ENCODE results near the gene MUC15. TPM values are rescaled to one million over a fixed set of nuclear protein-coding genes. Genes with fewer than 3 reads are reported as not detected.

MUC15 gene, protein sequence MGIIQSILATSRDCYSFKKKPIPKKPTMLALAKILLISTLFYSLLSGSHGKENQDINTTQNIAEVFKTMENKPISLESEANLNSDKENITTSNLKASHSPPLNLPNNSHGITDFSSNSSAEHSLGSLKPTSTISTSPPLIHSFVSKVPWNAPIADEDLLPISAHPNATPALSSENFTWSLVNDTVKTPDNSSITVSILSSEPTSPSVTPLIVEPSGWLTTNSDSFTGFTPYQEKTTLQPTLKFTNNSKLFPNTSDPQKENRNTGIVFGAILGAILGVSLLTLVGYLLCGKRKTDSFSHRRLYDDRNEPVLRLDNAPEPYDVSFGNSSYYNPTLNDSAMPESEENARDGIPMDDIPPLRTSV
- not detected for total RNA-seq (ENCODE audit: unreplicated experiment)
- long read RNA-seq = 0 reads

- Mint-ChIP-seq H3K36me3 (ENCODE audit: unreplicated experiment) (no peaks in the 10 kb centered on the region), H3K27ac (ENCODE audit: unreplicated experiment) (peak within 1 kb of the TSS; percentile 72), H3K4me1 (ENCODE audit: low read depth, unreplicated experiment) (peaks cover 13% of the 10 kb centered on the region), H3K9me3 (ENCODE audit: unreplicated experiment) (peaks cover 1% of the 10 kb centered on the region), H3K4me3 (ENCODE audit: unreplicated experiment) (no peak within 1 kb of the TSS), H3K27me3 (ENCODE audit: unreplicated experiment) (no peaks in the 10 kb centered on the region)
- TF ChIP-seq, protein P1, sequence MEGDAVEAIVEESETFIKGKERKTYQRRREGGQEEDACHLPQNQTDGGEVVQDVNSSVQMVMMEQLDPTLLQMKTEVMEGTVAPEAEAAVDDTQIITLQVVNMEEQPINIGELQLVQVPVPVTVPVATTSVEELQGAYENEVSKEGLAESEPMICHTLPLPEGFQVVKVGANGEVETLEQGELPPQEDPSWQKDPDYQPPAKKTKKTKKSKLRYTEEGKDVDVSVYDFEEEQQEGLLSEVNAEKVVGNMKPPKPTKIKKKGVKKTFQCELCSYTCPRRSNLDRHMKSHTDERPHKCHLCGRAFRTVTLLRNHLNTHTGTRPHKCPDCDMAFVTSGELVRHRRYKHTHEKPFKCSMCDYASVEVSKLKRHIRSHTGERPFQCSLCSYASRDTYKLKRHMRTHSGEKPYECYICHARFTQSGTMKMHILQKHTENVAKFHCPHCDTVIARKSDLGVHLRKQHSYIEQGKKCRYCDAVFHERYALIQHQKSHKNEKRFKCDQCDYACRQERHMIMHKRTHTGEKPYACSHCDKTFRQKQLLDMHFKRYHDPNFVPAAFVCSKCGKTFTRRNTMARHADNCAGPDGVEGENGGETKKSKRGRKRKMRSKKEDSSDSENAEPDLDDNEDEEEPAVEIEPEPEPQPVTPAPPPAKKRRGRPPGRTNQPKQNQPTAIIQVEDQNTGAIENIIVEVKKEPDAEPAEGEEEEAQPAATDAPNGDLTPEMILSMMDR (IDR thresholded peaks at IDR 0.05; ENCODE audit: partially characterized antibody, unreplicated experiment) = no peak
- no peak for DNase-seq
Measured at GRCh38 chr11:26571861-26572654, at the start of gene MUC15. Gene MUC15 (minus strand): TSS chr11:26572263. CDS start chr11:26567094, 5,169 bp downstream.

DNA sequence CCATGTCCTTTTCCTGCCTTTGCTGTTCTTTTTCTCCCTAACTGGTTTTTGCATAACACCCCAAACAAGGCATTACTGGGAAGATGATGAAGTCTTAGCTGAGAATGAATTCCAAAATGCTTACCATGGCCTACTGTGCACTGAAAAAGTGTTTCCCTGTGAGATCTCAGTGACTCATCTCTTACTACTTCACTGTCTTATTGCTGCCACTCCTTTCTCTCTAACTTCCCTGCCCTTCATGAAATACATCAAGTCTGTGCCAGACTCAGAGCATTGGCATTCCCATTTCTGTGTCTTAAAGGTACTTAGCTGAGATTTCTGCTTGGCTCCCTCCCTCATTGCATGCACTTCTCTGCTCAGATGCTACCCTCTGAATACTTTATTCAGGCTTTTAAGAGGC, 49.1 kb upstream of the MUC15 start:
- no peaks in the 10 kb centered on the region for H3K9me3 Mint-ChIP-seq (ENCODE audit: unreplicated experiment)
- H3K4me1 Mint-ChIP-seq (ENCODE audit: low read depth, unreplicated experiment) = peaks cover 4% of the 10 kb centered on the region
- no peaks in the 10 kb centered on the region for H3K36me3 Mint-ChIP-seq (ENCODE audit: unreplicated experiment)
- no peak overlapping the region for H3K4me3 Mint-ChIP-seq (ENCODE audit: unreplicated experiment)
- no peaks in the 10 kb centered on the region for H3K27me3 Mint-ChIP-seq (ENCODE audit: unreplicated experiment)
- DNase-seq = no peak
- TF ChIP-seq, protein P1 (IDR thresholded peaks at IDR 0.05; ENCODE audit: partially characterized antibody, unreplicated experiment) = no peak
- no peak overlapping the region for H3K27ac Mint-ChIP-seq (ENCODE audit: unreplicated experiment)

DNA sequence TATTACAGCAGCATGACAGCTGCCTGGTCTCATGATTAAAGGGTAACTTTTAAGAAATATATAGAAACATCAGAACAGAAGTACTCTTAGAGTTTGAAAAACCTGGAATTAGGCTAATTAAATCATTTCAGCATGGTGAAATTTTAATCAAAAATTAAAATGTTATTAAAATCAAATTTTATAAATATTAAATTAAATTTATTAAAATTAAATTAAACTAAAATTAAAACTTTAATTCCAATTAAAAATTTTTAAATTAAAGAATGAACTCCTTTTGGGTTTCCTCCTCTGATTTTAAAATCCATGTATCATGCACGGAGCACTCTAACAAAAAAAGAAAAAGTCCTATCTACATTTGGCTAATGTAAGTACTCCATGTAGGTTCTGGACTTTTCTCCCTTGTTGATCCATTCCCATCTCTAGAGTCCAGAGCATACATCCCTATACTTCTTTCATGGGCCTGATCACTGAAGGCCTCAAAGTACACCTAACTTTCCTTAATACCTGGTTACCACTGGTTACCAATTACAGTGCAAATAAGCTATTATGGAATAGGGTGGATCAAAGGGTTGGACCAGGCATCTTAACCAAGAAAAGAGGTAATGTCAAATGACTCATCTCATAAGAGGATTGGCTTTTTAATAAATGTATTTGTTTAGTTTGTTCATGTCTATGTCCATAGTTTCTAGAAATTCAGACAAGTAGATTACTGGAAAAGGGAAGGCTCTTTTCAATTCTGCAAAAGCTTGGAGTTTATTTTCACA, 48.4 kb upstream of the MUC15 start:
- H3K36me3 Mint-ChIP-seq (ENCODE audit: unreplicated experiment) = no peaks in the 10 kb centered on the region
- no peaks in the 10 kb centered on the region for H3K27me3 Mint-ChIP-seq (ENCODE audit: unreplicated experiment)
- no peaks in the 10 kb centered on the region for H3K9me3 Mint-ChIP-seq (ENCODE audit: unreplicated experiment)
- no peak overlapping the region for H3K27ac Mint-ChIP-seq (ENCODE audit: unreplicated experiment)
- TF ChIP-seq, protein P1 (IDR thresholded peaks at IDR 0.05; ENCODE audit: partially characterized antibody, unreplicated experiment) = no peak
- H3K4me3 Mint-ChIP-seq (ENCODE audit: unreplicated experiment) = no peak overlapping the region
- H3K4me1 Mint-ChIP-seq (ENCODE audit: low read depth, unreplicated experiment) = peaks cover 4% of the 10 kb centered on the region
- DNase-seq = no peak

GRCh38 chr11:26618441-26618840, 46.4 kb upstream of the MUC15 start:
- Mint-ChIP-seq H3K27ac (ENCODE audit: unreplicated experiment) (no peak overlapping the region), H3K36me3 (ENCODE audit: unreplicated experiment) (peaks cover 8% of the 10 kb centered on the region), H3K4me1 (ENCODE audit: low read depth, unreplicated experiment) (peaks cover 4% of the 10 kb centered on the region), H3K27me3 (ENCODE audit: unreplicated experiment) (no peaks in the 10 kb centered on the region), H3K4me3 (ENCODE audit: unreplicated experiment) (no peak overlapping the region), H3K9me3 (ENCODE audit: unreplicated experiment) (no peaks in the 10 kb centered on the region)
- TF ChIP-seq, protein P1 (IDR thresholded peaks at IDR 0.05; ENCODE audit: partially characterized antibody, unreplicated experiment) = no peak
- no peak for DNase-seq
